K562 (cell line): ENCODE measurements around the gene DPP4. TPM values are rescaled to one million over a fixed set of nuclear protein-coding genes. Genes with fewer than 3 reads are reported as not detected.

Source experiments
- ATAC-seq: fragments of 200-7000 bp; cut with Tn5 transposase; 3 replicates; pipeline ENCODE4 v1.9.1; 2020; ENCODE audit warnings: moderate library complexity
- BruUV-seq: library from RNA; stranded (reverse); fragments of 400-500 nt; replicated peaks from 2 replicates; lab custom pipeline; 2021; lab: Mats Ljungman, UMichigan
- CTCF ChIA-PET: fragments of 300-600 bp; formaldehyde crosslinking; extraction: SDS; loops from one replicate; lab custom pipeline; 2021; ENCODE audit warnings: low intra/inter-chr PET ratio; lab: Yijun Ruan, JAX
- POLR2A ChIA-PET: fragments of 300-600, 350-650 bp; sonication (Branson Sonifier 250); formaldehyde crosslinking; extraction: SDS; loops from one replicate; lab custom pipeline; 2021; ENCODE audit warnings: antibody characterized with exemption, inconsistent platforms; lab: Yijun Ruan, JAX
- DNase-seq, 4 experiments: peaks; one replicate each; pipeline versions ENCODE4 v3.0.0 to v3.0.0-alpha.2; 2011 to 2018; ENCODE audit warnings: low spot score in 3 of 4, mixed read lengths in 3 of 4; ENCODE audit errors: extremely low read depth in 1 of 4
- FAIRE-seq: peaks from 2 replicates; lab custom pipeline; 2011; peaks lifted over from hg19 to GRCh38; lab: Jason Lieb, UNC
- H2AFZ ChIP-seq: 2 replicates; pipeline ENCODE4 v1.6.0; 2011; ENCODE audit warnings: low read depth, low read length, control low read depth, inconsistent platforms
- H3K27ac ChIP-seq: fragments of 200-600 bp; 3 replicates; pipeline ENCODE4 v1.8.0; 2011; ENCODE audit warnings: low read depth, mild to moderate bottlenecking, control low read depth, inconsistent platforms, low read length, moderate library complexity, mixed read lengths; ENCODE audit errors: extremely low read depth
- H3K27me3 ChIP-seq, 2 experiments: fragments of 300-600 bp in 1 of 2; 2 replicates in 1 of 2; 3 replicates in 1 of 2; pipeline versions ENCODE4 v1.6.0 to v1.8.0; 2011; ENCODE audit warnings: inconsistent platforms in 2 of 2, low read length in 2 of 2, mild to moderate bottlenecking in 1 of 2, mixed read lengths in 1 of 2, moderate library complexity in 1 of 2; ENCODE audit not compliant: control insufficient read depth in 2 of 2, insufficient read depth in 2 of 2
- H3K36me3 ChIP-seq: fragments of 300-600 bp; 3 replicates; pipeline ENCODE4 v1.8.0; 2011; ENCODE audit warnings: mild to moderate bottlenecking, low read length, inconsistent platforms; ENCODE audit not compliant: control insufficient read depth, insufficient read depth
- H3K4me1 ChIP-seq, 2 experiments: fragments of 200-600 bp in 1 of 2; replicated peaks in 1 of 2; 2 replicates in 1 of 2; 3 replicates in 1 of 2; pipeline versions ENCODE4 v1.5.1 to v1.8.0; 2011; ENCODE audit warnings: inconsistent platforms in 2 of 2, low read length in 2 of 2, mild to moderate bottlenecking in 1 of 2, mixed read lengths in 1 of 2, moderate library complexity in 1 of 2; ENCODE audit not compliant: control insufficient read depth in 2 of 2, insufficient read depth in 2 of 2
- H3K4me2 ChIP-seq: 2 replicates; pipeline ENCODE4 v1.6.1; 2011; ENCODE audit warnings: low read length, control low read depth, inconsistent platforms, mixed read lengths; ENCODE audit not compliant: insufficient read depth
- H3K4me3 ChIP-seq: fragments of 200-600 bp; sonication (generic), shearing (Covaris generic); 2 replicates; pipeline ENCODE4 v1.5.1; 2016; ENCODE audit warnings: control low read depth, inconsistent platforms
- H3K79me2 ChIP-seq: fragments of 200-600 bp; 3 replicates; pipeline ENCODE4 v1.8.0; 2011; ENCODE audit warnings: low read length, inconsistent platforms; ENCODE audit not compliant: control insufficient read depth, insufficient read depth
- H3K9ac ChIP-seq, 2 experiments: 2 replicates each; pipeline versions ENCODE4 v1.6.0 to v1.6.1; 2011; ENCODE audit warnings: low read depth in 2 of 2, low read length in 2 of 2, control low read depth in 1 of 2, inconsistent platforms in 1 of 2, mild to moderate bottlenecking in 1 of 2, mixed read lengths in 1 of 2; ENCODE audit not compliant: insufficient read depth in 1 of 2
- H3K9me1 ChIP-seq: one replicate; pipeline ENCODE4 v1.6.0; 2011; ENCODE audit warnings: inconsistent platforms, mild to moderate bottlenecking, low read length, moderate library complexity; ENCODE audit not compliant: control insufficient read depth, insufficient read depth
- H3K9me3 ChIP-seq: replicated peaks from 2 replicates; pipeline ENCODE4 v1.5.1; 2011; ENCODE audit warnings: low read depth, low read length, inconsistent platforms; ENCODE audit not compliant: control insufficient read depth, insufficient read depth
- H4K20me1 ChIP-seq: replicated peaks from 2 replicates; pipeline ENCODE4 v1.6.1; 2011; ENCODE audit warnings: low read length, inconsistent platforms, mixed read lengths; ENCODE audit not compliant: control insufficient read depth, insufficient read depth
- CTCF ChIP-seq, 3 experiments: IDR thresholded peaks in 2 of 3; conservative IDR thresholded peaks in 1 of 3; 2 replicates each; pipeline ENCODE4 v1.5.1; 2011 to 2012; ENCODE audit warnings: low read length in 3 of 3, mild to moderate bottlenecking in 3 of 3, control low read depth in 2 of 3, improper control_type of control experiment in 1 of 3, inconsistent platforms in 1 of 3, low read depth in 1 of 3, mixed read lengths in 1 of 3, moderate library complexity in 1 of 3; ENCODE audit not compliant: insufficient read depth in 2 of 3
- DNMT1 ChIP-seq: fragments of 450-650 bp; IDR thresholded peaks from 2 replicates; pipeline ENCODE4 v1.6.1; 2016; ENCODE audit warnings: antibody characterized with exemption, mild to moderate bottlenecking
- EWSR1 ChIP-seq: fragments of 450-650 bp; IDR thresholded peaks from 2 replicates; pipeline ENCODE4 v1.6.1; 2018; ENCODE audit warnings: borderline replicate concordance, mild to moderate bottlenecking, low read depth, moderate library complexity; ENCODE audit not compliant: partially characterized antibody
- GTF2E2 ChIP-seq: fragments of 200-800 bp; sonication (Bioruptor generic); IDR thresholded peaks from 2 replicates; pipeline ENCODE4 v1.6.1; 2016; ENCODE audit warnings: missing genetic modification characterization, missing compliant biosample characterization
- HDAC8 ChIP-seq: fragments of 450-650 bp; IDR thresholded peaks from 2 replicates; pipeline ENCODE4 v1.6.1; 2016; ENCODE audit warnings: mild to moderate bottlenecking, missing genetic modification characterization, moderate library complexity, missing compliant biosample characterization
- NR3C1 ChIP-seq: sonication (generic); formaldehyde crosslinking; IDR thresholded peaks from 2 replicates; pipeline ENCODE4 v1.8.1; 2022; ENCODE audit warnings: missing genetic modification reagents
- RUNX1 ChIP-seq: sonication (generic); IDR thresholded peaks from 2 replicates; pipeline ENCODE4 v1.6.1; 2016; ENCODE audit warnings: antibody characterized with exemption, low read depth
- SETDB1 ChIP-seq: IDR thresholded peaks from one replicate; pipeline ENCODE4 v1.6.1; 2012; ENCODE audit warnings: low read length, control low read depth, inconsistent platforms
- SIX5 ChIP-seq, 2 experiments: IDR thresholded peaks; 2 replicates each; pipeline ENCODE4 v1.6.1; 2011; ENCODE audit warnings: low read length in 2 of 2, borderline replicate concordance in 1 of 2, low read depth in 1 of 2, mild to moderate bottlenecking in 1 of 2, moderate library complexity in 1 of 2; ENCODE audit not compliant: insufficient read depth in 1 of 2
- SMAD1 ChIP-seq: fragments of 150-350 bp; IDR thresholded peaks from 2 replicates; pipeline ENCODE4 v1.6.1; 2014; ENCODE audit warnings: low read length, low read depth; ENCODE audit not compliant: partially characterized antibody
- SMARCE1 ChIP-seq: fragments of 450-650 bp; IDR thresholded peaks from 2 replicates; pipeline ENCODE4 v1.7.1; 2016; ENCODE audit warnings: mild to moderate bottlenecking
- TAF7 ChIP-seq: fragments of 450-650 bp; IDR thresholded peaks from 2 replicates; pipeline ENCODE4 v1.6.1; 2016; ENCODE audit warnings: missing genetic modification characterization, missing compliant biosample characterization
- U2AF1 ChIP-seq: fragments of 200-400 bp; formaldehyde crosslinking; optimal IDR thresholded peaks from 2 replicates; pipeline ENCODE3; 2017; ENCODE audit warnings: mild to moderate bottlenecking, low read depth, low read length, moderate library complexity
- ZNF232 ChIP-seq: sonication (generic); formaldehyde crosslinking; IDR thresholded peaks from 2 replicates; pipeline ENCODE4 v1.8.0; 2022; ENCODE audit warnings: mild to moderate bottlenecking, missing genetic modification reagents
- ZNF311 ChIP-seq: fragments of 250-450 bp; sonication (Bioruptor Pico); IDR thresholded peaks from 2 replicates; pipeline ENCODE4 v1.4.0; 2020; ENCODE audit warnings: mild to moderate bottlenecking, moderate library complexity
- WGBS: fragments of 100-300 bp; shearing (Covaris generic); methylation state at CpG from one replicate; pipeline ENCODE4 v1.1.6; 2016; ENCODE audit warnings: low coverage, mixed read lengths; ENCODE audit not compliant: insufficient coverage; ENCODE audit errors: missing lambda C conversion rate; 5-methylcytosine and 5-hydroxymethylcytosine counted together
- in situ Hi-C: fragments of 300-500 bp; cut with MboI; formaldehyde crosslinking; loops from 4 replicates; pipeline ENCODE4 v1.15.0; 2018; ENCODE audit warnings: inconsistent platforms, mixed read lengths
- intact Hi-C: fragments of 100-400 bp; cut with micrococcal nuclease; formaldehyde crosslinking; loops from 2 replicates; pipeline ENCODE4 v1.14.2; 2022
- polyA plus RNA-seq, 8 experiments: library from polyadenylated mRNA; depleted of rRNA in 4 of 8; stranded (reverse) in 5 of 8; unstranded in 3 of 8; fragments of >200 nt; fragmentation: Nextera tagmentation in 2 of 8; fragmentation: Illumina TruSeq in 1 of 8; extraction: Ambion mirVana in 2 of 8; extraction: Trizol in 1 of 8; gene quantifications; 2 replicates each; pipeline versions ENCODE4 v1.2.1 to v1.2.3, GENCODE V29; 2011 to 2014; ENCODE audit warnings: inconsistent platforms in 1 of 8, missing spikeins in 1 of 8
- total RNA-seq, 7 experiments: library from RNA; depleted of rRNA in 6 of 7; stranded (reverse); fragments of >200 nt in 6 of 7; fragmentation: Illumina TruSeq in 2 of 7; extraction: Trizol in 2 of 7; gene quantifications; 2 replicates each; pipeline versions ENCODE4 v1.2.1 to v1.2.3, GENCODE V29; 2011 to 2021; ENCODE audit warnings: low replicate concordance in 1 of 7
- TF ChIP-seq, protein P1 (sequence below): fragments of 250-450 bp; sonication (Bioruptor Pico); IDR thresholded peaks from 2 replicates; pipeline ENCODE4 v1.5.0; 2021; ENCODE audit warnings: mild to moderate bottlenecking, moderate library complexity

Gene DPP4
- total and polyA plus RNA-seq, 9 of the 15 experiments (the other 6 are each of a cell fraction or from before 2014, with no cell fraction given): 0.11 TPM; not detected in 8

GRCh38 chr2:162011706-162012564 is 62.1 kb downstream of the DPP4 start (continued):
- TF ChIP-seq SMAD1 (no peak), NR3C1 (CRISPR knock-in tag) (no peak), DNMT1 (no peak), GTF2E2 (no peak), CTCF (IDR thresholded peaks at IDR 0.05 in 2 of 3, conservative IDR thresholded peaks at IDR 0.05 in 1 of 3; ENCODE audit: insufficient read depth in 2 of 3, low read depth in 1 of 3, low read length in 3 of 3) (no peak)

DNA sequence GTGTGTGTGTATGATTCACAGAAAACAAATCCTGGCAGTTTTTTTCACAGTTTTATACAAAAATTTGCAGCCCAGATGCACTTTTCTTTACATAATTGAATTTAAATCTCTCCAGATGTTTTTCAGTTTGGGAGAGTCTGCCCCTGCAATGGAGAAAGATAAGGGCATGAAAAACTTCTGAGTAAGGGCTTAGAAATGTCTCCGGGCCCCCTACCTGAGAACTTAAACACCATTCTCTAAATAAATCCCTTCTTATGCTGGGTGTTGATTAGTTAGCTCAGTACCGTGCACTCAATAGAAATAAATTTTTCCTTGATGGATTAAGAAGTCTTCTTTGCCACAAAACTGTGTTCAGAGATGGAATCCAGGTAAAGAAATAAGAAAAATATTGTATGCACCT is 64.5 kb downstream of the DPP4 start:
- WGBS: 0% methylated on average over 2 of the region's 2 CpGs
- DNase-seq (no peak), FAIRE-seq (no peak), ATAC-seq (no peak)
- Histone ChIP-seq H3K79me2 (no peaks in the 10 kb centered on the region), H3K9ac (no peak overlapping the region), H3K36me3 (no peaks in the 10 kb centered on the region), H3K4me2 (no peak overlapping the region), H3K4me1 (no peaks in the 10 kb centered on the region), H3K27ac (no peak overlapping the region), H3K4me3 (no peak overlapping the region), H3K27me3 (no peaks in the 10 kb centered on the region), H3K9me1 (no peaks in the 10 kb centered on the region), H4K20me1 (no peaks in the 10 kb centered on the region), H2AFZ (no peak overlapping the region), H3K9me3 (no peaks in the 10 kb centered on the region)
- in situ Hi-C loops (no loop called here), intact Hi-C loops (loop anchor here (5.0 kb wide), 2 partner anchors 113 to 288 kb away; no protein-coding TSS in a partner anchor)
- POLR2A ChIA-PET: interaction anchor here (0.6 kb wide), 1 partner anchor 96 kb away, joined by 3 read pairs; no protein-coding TSS in a partner anchor
- CTCF ChIA-PET: no interaction called here
- no TSS peak for BruUV-seq
- TF ChIP-seq RUNX1 (no peak), SETDB1 (no peak), EWSR1 (no peak), U2AF1 (no peak), ZNF311 (CRISPR knock-in tag) (no peak), SIX5 (IDR thresholded peaks at IDR 0.05; ENCODE audit: borderline replicate concordance in 1 of 2, insufficient read depth in 1 of 2, low read depth in 1 of 2, low read length in 2 of 2) (no peak), ZNF232 (no peak), SMARCE1 (no peak), HDAC8 (no peak), TAF7 (tag) (no peak)
- TF ChIP-seq, protein P1, sequence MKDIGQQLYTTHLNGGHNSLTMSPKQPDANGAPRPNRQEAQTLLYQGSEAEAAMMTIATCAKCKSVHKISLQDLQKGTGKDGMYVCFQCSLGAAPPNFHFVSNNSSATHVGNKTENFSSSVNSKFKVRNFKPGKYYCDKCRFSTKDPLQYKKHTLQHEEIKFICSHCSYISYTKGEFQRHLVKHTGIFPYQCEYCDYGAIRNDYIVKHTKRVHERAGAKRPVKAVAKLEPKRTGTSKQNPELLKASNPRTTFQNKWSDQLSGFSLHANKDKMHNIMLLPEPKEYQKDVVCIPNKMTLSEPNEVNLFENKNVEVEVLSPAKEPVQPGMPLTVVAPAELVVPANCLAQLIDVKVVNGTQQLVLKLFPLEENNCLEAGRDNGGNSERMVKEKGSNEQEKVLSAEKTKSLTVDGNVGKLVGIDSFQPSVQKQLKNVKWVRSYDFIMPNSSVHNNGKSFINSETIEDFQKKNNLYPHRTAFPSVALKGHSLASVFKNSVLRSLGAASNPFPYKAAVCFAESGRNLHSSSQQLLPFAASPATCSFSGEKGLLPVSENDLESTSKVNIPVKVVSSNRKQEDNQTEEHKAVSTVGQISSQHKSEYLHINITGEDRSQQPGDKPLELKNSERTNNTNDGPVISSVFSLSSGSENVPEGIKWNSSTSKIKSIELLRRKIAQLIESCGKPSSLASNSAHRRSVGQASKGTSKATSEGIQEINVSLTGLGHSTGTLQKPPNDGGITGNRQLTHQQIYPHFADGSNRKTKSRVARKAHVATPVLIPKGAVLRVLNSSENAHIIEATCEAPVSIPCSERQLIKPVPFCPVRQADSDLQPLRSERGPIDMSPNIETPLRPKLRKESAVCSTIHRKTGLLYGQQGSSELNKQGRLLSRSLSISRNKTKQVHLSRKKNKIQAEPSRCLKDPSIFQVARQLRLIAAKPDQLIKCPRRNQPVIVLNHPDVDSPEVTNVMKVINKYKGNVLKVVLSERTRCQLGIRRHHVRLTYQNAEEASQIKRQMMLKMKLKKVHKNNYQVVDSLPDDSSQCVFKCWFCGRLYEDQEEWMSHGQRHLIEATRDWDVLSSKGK: no peak
